A549 (cell line): ENCODE results near the gene PHRF1.

Experiments
- BCL3 ChIP-seq: fragments of >200 bp; sonication (Bioruptor Twin); formaldehyde crosslinking; IDR thresholded peaks from 3 replicates; pipeline ENCODE4 v1.6.1; 2016
- CBX2 ChIP-seq: fragments of 200-600 bp; sonication (generic); IDR thresholded peaks from 2 replicates; pipeline ENCODE4 v1.6.1; 2016; ENCODE audit warnings: low read depth, mild to moderate bottlenecking, borderline replicate concordance
- CEBPB ChIP-seq, 2 experiments: fragments of >200 bp in 1 of 2; sonication (Bioruptor Twin) in 1 of 2; formaldehyde crosslinking in 1 of 2; IDR thresholded peaks; 2 replicates each; pipeline ENCODE4 v1.6.1; 2012 to 2016
- CTCF ChIP-seq: fragments of >200 bp; sonication (Bioruptor Twin); formaldehyde crosslinking; IDR thresholded peaks from 3 replicates; pipeline ENCODE4 v1.5.1; 2016
- EHMT2 ChIP-seq: fragments of 200-600 bp; sonication (generic); IDR thresholded peaks from 2 replicates; pipeline ENCODE4 v1.6.1; 2016; ENCODE audit warnings: antibody characterized with exemption, low read depth, mild to moderate bottlenecking, moderate library complexity
- FOSB ChIP-seq: fragments of 250-450 bp; sonication (Bioruptor Pico); IDR thresholded peaks from 2 replicates; pipeline ENCODE4 v1.5.0; 2020; ENCODE audit warnings: mild to moderate bottlenecking, moderate library complexity
- FOSL2 ChIP-seq, 2 experiments: fragments of 450-650 bp in 1 of 2; fragments of >200 bp in 1 of 2; sonication (Bioruptor Twin) in 1 of 2; formaldehyde crosslinking; IDR thresholded peaks; 2 replicates each; pipeline versions ENCODE4 v1.5.0 to v1.6.1; 2016 to 2020; ENCODE audit warnings: mild to moderate bottlenecking in 1 of 2, moderate library complexity in 1 of 2
- JUN ChIP-seq, 2 experiments: fragments of >200 bp; sonication (Bioruptor Twin); formaldehyde crosslinking; IDR thresholded peaks; 2 replicates in 1 of 2; 3 replicates in 1 of 2; pipeline ENCODE4 v1.6.1; 2016 to 2017
- MAX ChIP-seq: IDR thresholded peaks from 2 replicates; pipeline ENCODE4 v1.6.1; 2012
- MYC ChIP-seq: IDR thresholded peaks from 2 replicates; pipeline ENCODE4 v1.6.1; 2012; ENCODE audit warnings: mild to moderate bottlenecking, inconsistent platforms, low read length, improper control_type of control experiment, borderline replicate concordance
- POLR2A ChIP-seq: IDR thresholded peaks from 2 replicates; pipeline ENCODE4 v1.6.1; 2012; ENCODE audit warnings: mild to moderate bottlenecking, low read length
- RAD21 ChIP-seq, 2 experiments: fragments of >200 bp in 1 of 2; sonication (Bioruptor Twin) in 1 of 2; formaldehyde crosslinking in 1 of 2; IDR thresholded peaks in 1 of 2; conservative IDR thresholded peaks in 1 of 2; 2 replicates in 1 of 2; 3 replicates in 1 of 2; pipeline ENCODE4 v1.6.1; 2012 to 2018; ENCODE audit warnings: inconsistent platforms in 1 of 2
- USF2 ChIP-seq: fragments of 450-650 bp; IDR thresholded peaks from 2 replicates; pipeline ENCODE4 v1.6.1; 2014; ENCODE audit warnings: antibody characterized with exemption
- ZSCAN20 ChIP-seq: fragments of 250-450 bp; sonication (Bioruptor Pico); IDR thresholded peaks from 2 replicates; pipeline ENCODE4 v1.8.0; 2022; ENCODE audit warnings: mild to moderate bottlenecking, moderate library complexity

DNA sequence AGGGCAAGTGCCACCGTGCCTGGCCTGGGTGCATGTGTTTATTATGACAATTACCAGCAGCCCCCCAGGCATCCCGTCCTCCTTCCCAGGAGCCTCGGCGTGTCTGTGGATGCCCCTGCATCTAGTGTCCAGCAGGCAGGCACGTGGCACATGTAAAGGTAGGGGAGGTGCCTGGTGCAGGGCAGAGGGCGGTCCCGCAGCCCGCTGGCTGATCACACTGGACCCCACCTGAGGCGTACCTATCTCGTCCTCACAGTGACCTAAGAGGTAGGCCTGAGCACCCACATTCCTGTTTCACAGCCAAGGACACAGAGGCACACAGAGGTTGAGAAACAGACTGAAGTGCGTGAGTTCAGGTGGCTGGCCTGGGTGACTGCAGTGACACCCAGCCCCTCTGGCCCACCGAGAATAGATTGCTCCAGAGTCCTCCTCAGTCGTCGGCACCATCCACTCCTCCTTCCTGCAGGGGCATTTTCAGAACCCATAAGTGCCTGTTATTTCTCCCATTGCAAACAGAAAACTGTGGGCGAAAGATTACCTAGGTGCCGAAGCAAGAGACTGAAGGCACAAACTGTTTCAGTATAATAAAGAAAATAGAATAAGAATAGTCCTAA, 3.0 kb upstream of the PHRF1 start:
- TF ChIP-seq CTCF (no peak), MYC (no peak), CEBPB (IDR thresholded peaks at IDR 0.05) (no peak), ZSCAN20 (CRISPR knock-in tag) (no peak), POLR2A (no peak), EHMT2 (no peak), JUN (IDR thresholded peaks at IDR 0.05) (no peak), MAX (no peak), RAD21 (conservative IDR thresholded peaks at IDR 0.05 in 1 of 2, IDR thresholded peaks at IDR 0.05 in 1 of 2) (no peak), BCL3 (no peak), CBX2 (no peak), USF2 (no peak), FOSL2 (IDR thresholded peaks at IDR 0.05) (no peak), FOSL2 (CRISPR knock-in tag; IDR thresholded peaks at IDR 0.05) (no peak), FOSB (CRISPR knock-in tag) (no peak)
